ENCODE results near the gene TLK2. TPM values are rescaled to one million over a fixed set of nuclear protein-coding genes. Genes with fewer than 3 reads are reported as not detected.
"Not testable (repeated sequence)": the region's sequence is repeated elsewhere in the genome, so short reads cannot be mapped to it uniquely, and the experiment has no call there.

Gene TLK2
- polyA plus RNA-seq, 1 donor (not counting 4 experiments of a cell fraction or from before 2014, with no cell fraction given), result 33.4 TPM

- not testable (repeated sequence) for DNase-seq (ENCODE audit: low read depth, low spot score)
Observed at GRCh38 chr17:62479639-62480258, 1.1 kb downstream of the TLK2 start.

GRCh38 chr17:62482553-62482952, 3.9 kb downstream of the TLK2 start:
- DNase-seq (ENCODE audit: low read depth, low spot score); H3K4me1 ChIP-seq (ENCODE audit: control insufficient read depth, extremely low read depth, insufficient read depth, low read length); H2AFZ ChIP-seq (ENCODE audit: control insufficient read depth, low read length); H3K4me3 ChIP-seq (ENCODE audit: control insufficient read depth in 2 of 3, extremely low read depth in 1 of 3, insufficient read depth in 2 of 3, low read depth in 1 of 3, low read length in 3 of 3); H3K27ac ChIP-seq (ENCODE audit: control insufficient read depth, insufficient read depth, low read length); dilution Hi-C loops (cut with MboI; ENCODE audit: extremely low pct_ligation_motif_present, low sequenced_read_pairs); FAIRE-seq; H3K9me1 ChIP-seq (ENCODE audit: control insufficient read depth, extremely low read depth, insufficient read depth, low read length); H3K36me3 ChIP-seq (ENCODE audit: control insufficient read depth in 2 of 2, extremely low read depth in 1 of 2, insufficient read depth in 2 of 2, low read length in 2 of 2); H3K27me3 ChIP-seq (ENCODE audit: control insufficient read depth, extremely low read depth, insufficient read depth, low read length); H4K20me1 ChIP-seq (ENCODE audit: control insufficient read depth, extremely low read depth, insufficient read depth, low read length); H3K9ac ChIP-seq (ENCODE audit: control insufficient read depth, extremely low read depth, insufficient read depth, low read length); H3K4me2 ChIP-seq (ENCODE audit: control insufficient read depth, extremely low read depth, insufficient read depth, low read depth, low read length); H3K9me3 ChIP-seq (ENCODE audit: control insufficient read depth, low read depth, low read length): not testable (repeated sequence)
- H3K79me2 ChIP-seq (ENCODE audit: control insufficient read depth, insufficient read depth, low read length), result peaks cover 63% of the 10 kb centered on the region

More at GRCh38 chr17:62479639-62480258, 1.1 kb downstream of the TLK2 start:
- H3K27me3 ChIP-seq (ENCODE audit: control insufficient read depth, extremely low read depth, insufficient read depth, low read length); H3K9me3 ChIP-seq (ENCODE audit: control insufficient read depth, low read depth, low read length); H3K4me1 ChIP-seq (ENCODE audit: control insufficient read depth, extremely low read depth, insufficient read depth, low read length); dilution Hi-C loops (cut with MboI; ENCODE audit: extremely low pct_ligation_motif_present, low sequenced_read_pairs); H2AFZ ChIP-seq (ENCODE audit: control insufficient read depth, low read length); H3K9me1 ChIP-seq (ENCODE audit: control insufficient read depth, extremely low read depth, insufficient read depth, low read length); H3K36me3 ChIP-seq (ENCODE audit: control insufficient read depth in 2 of 2, extremely low read depth in 1 of 2, insufficient read depth in 2 of 2, low read length in 2 of 2); H4K20me1 ChIP-seq (ENCODE audit: control insufficient read depth, extremely low read depth, insufficient read depth, low read length): not testable (repeated sequence)
- peaks cover 42% of the 10 kb centered on the region for H3K79me2 ChIP-seq (ENCODE audit: control insufficient read depth, insufficient read depth, low read length)
- H3K4me3 ChIP-seq (ENCODE audit: control insufficient read depth in 2 of 3, extremely low read depth in 1 of 3, insufficient read depth in 2 of 3, low read depth in 1 of 3, low read length in 3 of 3), result peak overlapping the region; percentile 58 to 81 (median 76)
- peak overlapping the region; percentile 67 for H3K4me2 ChIP-seq (ENCODE audit: control insufficient read depth, extremely low read depth, insufficient read depth, low read depth, low read length)
- peak overlapping the region; percentile 78 for H3K27ac ChIP-seq (ENCODE audit: control insufficient read depth, insufficient read depth, low read length)
- FAIRE-seq, result peak; percentile 26
- H3K9ac ChIP-seq (ENCODE audit: control insufficient read depth, extremely low read depth, insufficient read depth, low read length), result peak overlapping the region; percentile 87

GRCh38 chr17:62490990-62491389, 12.4 kb downstream of the TLK2 start:
- FAIRE-seq; dilution Hi-C loops (cut with MboI; ENCODE audit: extremely low pct_ligation_motif_present, low sequenced_read_pairs); H3K4me2 ChIP-seq (ENCODE audit: control insufficient read depth, extremely low read depth, insufficient read depth, low read depth, low read length); H3K9me3 ChIP-seq (ENCODE audit: control insufficient read depth, low read depth, low read length); DNase-seq (ENCODE audit: low read depth, low spot score); H3K9ac ChIP-seq (ENCODE audit: control insufficient read depth, extremely low read depth, insufficient read depth, low read length); H3K4me1 ChIP-seq (ENCODE audit: control insufficient read depth, extremely low read depth, insufficient read depth, low read length); H3K4me3 ChIP-seq (ENCODE audit: control insufficient read depth in 2 of 3, extremely low read depth in 1 of 3, insufficient read depth in 2 of 3, low read depth in 1 of 3, low read length in 3 of 3); H3K9me1 ChIP-seq (ENCODE audit: control insufficient read depth, extremely low read depth, insufficient read depth, low read length); H3K36me3 ChIP-seq (ENCODE audit: control insufficient read depth in 2 of 2, extremely low read depth in 1 of 2, insufficient read depth in 2 of 2, low read length in 2 of 2); H3K27me3 ChIP-seq (ENCODE audit: control insufficient read depth, extremely low read depth, insufficient read depth, low read length); H3K27ac ChIP-seq (ENCODE audit: control insufficient read depth, insufficient read depth, low read length); H4K20me1 ChIP-seq (ENCODE audit: control insufficient read depth, extremely low read depth, insufficient read depth, low read length); H2AFZ ChIP-seq (ENCODE audit: control insufficient read depth, low read length): not testable (repeated sequence)
- H3K79me2 ChIP-seq (ENCODE audit: control insufficient read depth, insufficient read depth, low read length), result peaks cover 85% of the 10 kb centered on the region

- H3K27ac ChIP-seq (ENCODE audit: control insufficient read depth, insufficient read depth, low read length); H3K4me2 ChIP-seq (ENCODE audit: control insufficient read depth, extremely low read depth, insufficient read depth, low read depth, low read length); H2AFZ ChIP-seq (ENCODE audit: control insufficient read depth, low read length); DNase-seq (ENCODE audit: low read depth, low spot score); H3K9ac ChIP-seq (ENCODE audit: control insufficient read depth, extremely low read depth, insufficient read depth, low read length); FAIRE-seq; dilution Hi-C loops (cut with MboI; ENCODE audit: extremely low pct_ligation_motif_present, low sequenced_read_pairs); H3K9me1 ChIP-seq (ENCODE audit: control insufficient read depth, extremely low read depth, insufficient read depth, low read length); H3K4me1 ChIP-seq (ENCODE audit: control insufficient read depth, extremely low read depth, insufficient read depth, low read length); H3K9me3 ChIP-seq (ENCODE audit: control insufficient read depth, low read depth, low read length); H3K27me3 ChIP-seq (ENCODE audit: control insufficient read depth, extremely low read depth, insufficient read depth, low read length); H3K36me3 ChIP-seq (ENCODE audit: control insufficient read depth in 2 of 2, extremely low read depth in 1 of 2, insufficient read depth in 2 of 2, low read length in 2 of 2); H4K20me1 ChIP-seq (ENCODE audit: control insufficient read depth, extremely low read depth, insufficient read depth, low read length); H3K4me3 ChIP-seq (ENCODE audit: control insufficient read depth in 2 of 3, extremely low read depth in 1 of 3, insufficient read depth in 2 of 3, low read depth in 1 of 3, low read length in 3 of 3): not testable (repeated sequence)
- peaks cover 82% of the 10 kb centered on the region for H3K79me2 ChIP-seq (ENCODE audit: control insufficient read depth, insufficient read depth, low read length)
Observed at GRCh38 chr17:62493049-62493655, 14.5 kb downstream of the TLK2 start.

DNA sequence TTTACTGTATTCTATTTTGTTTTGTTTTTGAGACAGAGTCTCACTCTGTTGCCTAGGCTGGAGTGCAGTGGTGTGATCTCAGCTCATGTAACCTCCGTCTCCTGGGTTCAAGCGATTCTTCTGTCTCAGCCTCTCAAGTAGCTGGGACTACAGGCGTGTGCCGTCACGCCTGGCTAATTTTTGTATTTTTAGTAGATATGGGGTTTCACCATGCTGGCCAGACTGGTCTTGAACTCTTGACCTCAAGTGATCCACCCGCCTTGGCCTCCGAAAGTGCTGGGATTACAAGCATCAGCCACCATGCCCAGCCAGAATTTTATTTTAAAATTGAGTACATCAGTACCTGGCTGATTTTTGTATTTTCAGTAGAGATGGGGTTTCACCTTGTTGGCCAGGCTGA, 15.4 kb downstream of the TLK2 start:
- H3K9me1 ChIP-seq (ENCODE audit: control insufficient read depth, extremely low read depth, insufficient read depth, low read length); H3K9ac ChIP-seq (ENCODE audit: control insufficient read depth, extremely low read depth, insufficient read depth, low read length); H3K4me1 ChIP-seq (ENCODE audit: control insufficient read depth, extremely low read depth, insufficient read depth, low read length); H4K20me1 ChIP-seq (ENCODE audit: control insufficient read depth, extremely low read depth, insufficient read depth, low read length); H3K27me3 ChIP-seq (ENCODE audit: control insufficient read depth, extremely low read depth, insufficient read depth, low read length); H3K36me3 ChIP-seq (ENCODE audit: control insufficient read depth in 2 of 2, extremely low read depth in 1 of 2, insufficient read depth in 2 of 2, low read length in 2 of 2); H3K4me2 ChIP-seq (ENCODE audit: control insufficient read depth, extremely low read depth, insufficient read depth, low read depth, low read length); DNase-seq (ENCODE audit: low read depth, low spot score); H3K27ac ChIP-seq (ENCODE audit: control insufficient read depth, insufficient read depth, low read length); H3K9me3 ChIP-seq (ENCODE audit: control insufficient read depth, low read depth, low read length); FAIRE-seq; H2AFZ ChIP-seq (ENCODE audit: control insufficient read depth, low read length); H3K4me3 ChIP-seq (ENCODE audit: control insufficient read depth in 2 of 3, extremely low read depth in 1 of 3, insufficient read depth in 2 of 3, low read depth in 1 of 3, low read length in 3 of 3); dilution Hi-C loops (cut with MboI; ENCODE audit: extremely low pct_ligation_motif_present, low sequenced_read_pairs): not testable (repeated sequence)
- peaks cover 82% of the 10 kb centered on the region for H3K79me2 ChIP-seq (ENCODE audit: control insufficient read depth, insufficient read depth, low read length)

All from keratinocyte (primary cell).